ENCODE data around the gene RSPH10B2.
"Not testable (repeated sequence)": the region's sequence is repeated elsewhere in the genome, so short reads cannot be mapped to it uniquely, and the experiment has no call there.

Gene RSPH10B2

GRCh38 chr7:6843092-6843491 is 89.2 kb downstream of the RSPH10B2 start:
- DNase-seq (ENCODE audit: low spot score) = not testable (repeated sequence)

DNA sequence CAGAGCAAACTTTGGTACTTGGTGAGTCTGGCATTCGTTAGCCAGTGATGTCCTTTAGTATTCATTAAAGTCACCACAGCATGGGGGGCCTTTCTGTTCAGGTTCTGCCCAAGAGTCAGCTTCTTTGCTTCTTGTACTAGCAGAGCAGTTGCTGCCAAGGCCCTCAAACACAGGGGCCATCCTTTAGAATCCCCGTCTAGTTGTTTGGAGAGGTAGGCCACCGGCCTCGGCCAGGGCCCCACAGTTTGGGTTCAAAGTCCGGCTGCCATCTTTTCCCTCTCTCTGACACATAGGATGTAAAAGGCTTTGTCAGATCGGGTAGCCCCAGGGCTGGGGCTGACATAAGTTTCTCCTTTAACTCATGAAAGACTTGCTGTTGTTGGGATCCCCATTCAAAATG is 89.8 kb downstream of the RSPH10B2 start:
- DNase-seq (ENCODE audit: low spot score) = not testable (repeated sequence)

GRCh38 chr7:6845971-6846449 is 92.1 kb downstream of the RSPH10B2 start:
- DNase-seq (ENCODE audit: low spot score) = not testable (repeated sequence)

- DNase-seq (ENCODE audit: low spot score) = not testable (repeated sequence)
These were observed 93.8 kb downstream of the RSPH10B2 start for GRCh38 chr7:6847751-6848150.
